Stimulated activated CD8-positive, alpha-beta memory T cell treated with anti-CD3 and anti-CD28 coated beads, Interleukin-7, amount 100 ng/mL, for 4 hours (primary cell): Measurements from ENCODE around the gene PRKCA.
"Not testable (repeated sequence)": the region's sequence is repeated elsewhere in the genome, so short reads cannot be mapped to it uniquely, and the experiment has no call there.

Source experiments
- DNase-seq, 2 donors: peaks; one replicate each; pipeline ENCODE4 v3.0.0-alpha.2; 2020; ENCODE audit warnings: low read depth in 2 of 2

The PRKCA gene

GRCh38 chr17:66487981-66488468 lies 185.6 kb downstream of the PRKCA start:
- no peak for DNase-seq

DNA sequence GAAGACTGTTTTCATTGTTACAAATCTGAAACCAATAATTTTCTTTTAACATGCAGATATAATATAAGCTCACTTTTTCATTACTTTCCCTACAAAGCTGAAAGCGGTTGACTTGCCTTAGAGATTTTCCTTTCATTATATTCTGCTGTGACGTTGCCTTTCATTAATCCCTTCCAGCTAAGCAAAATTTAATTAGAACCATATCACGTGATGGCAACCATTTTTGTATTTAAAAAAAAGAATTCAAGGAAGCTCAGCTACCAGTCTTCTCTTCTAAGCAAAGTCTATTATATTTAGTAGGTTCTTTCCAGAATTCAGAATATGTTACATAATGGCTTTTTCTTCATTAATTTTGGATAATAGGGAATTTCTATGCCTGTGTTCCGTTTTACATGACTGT lies 186.5 kb downstream of the PRKCA start:
- no peak for DNase-seq

DNA sequence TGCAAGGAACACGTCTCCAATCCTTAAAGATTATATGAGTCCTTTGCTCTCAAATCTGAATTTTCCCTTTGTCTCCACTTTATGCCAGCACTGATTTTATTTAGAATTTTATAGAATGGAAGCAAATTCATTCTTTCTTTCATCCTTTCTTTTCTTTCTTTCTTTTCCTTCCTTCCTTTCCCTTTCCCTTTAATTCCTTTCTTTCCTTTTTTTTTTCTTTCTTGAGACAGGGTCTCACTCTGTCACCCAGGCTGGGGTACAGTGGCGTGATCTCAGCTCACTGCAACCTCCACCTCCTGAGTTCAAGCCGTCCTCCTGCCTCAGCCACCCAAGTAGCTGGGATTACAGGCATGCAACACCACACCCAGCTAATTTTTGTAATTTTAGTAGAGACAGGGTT lies 187.2 kb downstream of the PRKCA start:
- DNase-seq, result not testable (repeated sequence)

- DNase-seq, result peak in 1 of 2 donors; percentile 25
Observed at GRCh38 chr17:66491213-66491612, 188.8 kb downstream of the PRKCA start.

DNA sequence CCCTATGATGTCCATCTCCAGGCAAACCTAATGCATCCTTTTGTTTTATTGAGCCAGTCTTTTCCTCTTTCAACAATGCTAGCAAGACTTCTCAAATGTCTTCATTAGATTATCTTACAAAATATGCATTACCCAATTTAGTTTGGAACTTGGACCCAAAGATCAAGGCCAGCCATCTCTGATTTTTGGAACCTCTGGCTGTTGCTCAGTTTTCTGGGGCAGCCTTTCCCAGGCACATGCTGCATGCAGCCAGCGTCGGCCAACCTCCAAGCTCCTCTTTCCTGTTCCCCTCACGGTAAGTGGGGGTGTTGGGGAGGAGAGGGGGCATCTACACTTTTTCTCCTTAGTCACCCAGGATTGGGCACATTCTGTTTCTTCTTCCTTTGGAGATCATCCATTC lies 189.3 kb downstream of the PRKCA start:
- no peak for DNase-seq

DNA sequence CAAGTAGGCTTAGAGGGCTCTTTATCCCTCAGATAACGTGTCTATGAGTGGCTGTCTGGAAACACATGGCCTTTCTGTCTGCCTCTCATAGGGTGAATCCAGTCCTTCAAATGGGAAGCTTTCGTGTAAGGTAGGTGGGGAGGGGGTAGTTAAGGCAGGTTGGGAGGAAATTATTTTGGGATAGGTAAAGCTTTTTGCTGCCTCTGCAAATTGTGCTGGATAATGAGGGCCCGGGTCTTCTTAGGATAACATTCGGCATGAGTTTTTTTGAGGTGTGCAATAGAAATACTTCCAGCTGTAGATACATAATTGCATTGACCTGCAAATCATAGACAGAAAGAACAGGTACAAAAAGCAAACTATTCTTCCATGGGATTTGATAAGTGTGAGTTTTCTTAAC lies 189.7 kb downstream of the PRKCA start:
- no peak for DNase-seq

DNA sequence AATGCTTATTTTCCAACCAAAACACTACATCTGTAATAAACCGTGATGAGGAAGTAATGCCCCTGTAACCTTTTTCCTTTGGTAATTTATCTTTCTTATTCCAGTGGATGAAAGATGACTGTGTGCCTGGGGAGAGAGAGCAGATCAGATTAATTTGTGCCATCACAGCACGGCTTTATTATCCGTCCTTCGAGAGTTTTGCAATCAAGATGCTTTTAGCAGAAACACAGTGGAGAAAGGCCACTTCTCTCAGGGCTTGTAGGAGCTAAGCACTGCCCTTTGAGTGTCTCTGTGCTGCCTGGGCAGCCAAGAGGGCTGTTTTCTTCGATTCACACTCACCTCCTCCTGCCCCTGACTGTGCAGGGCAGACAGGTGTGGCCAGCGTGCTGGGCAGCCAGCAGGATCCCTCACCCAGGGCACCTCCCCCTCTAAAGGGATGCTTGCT lies 190.2 kb downstream of the PRKCA start:
- DNase-seq, result no peak

DNA sequence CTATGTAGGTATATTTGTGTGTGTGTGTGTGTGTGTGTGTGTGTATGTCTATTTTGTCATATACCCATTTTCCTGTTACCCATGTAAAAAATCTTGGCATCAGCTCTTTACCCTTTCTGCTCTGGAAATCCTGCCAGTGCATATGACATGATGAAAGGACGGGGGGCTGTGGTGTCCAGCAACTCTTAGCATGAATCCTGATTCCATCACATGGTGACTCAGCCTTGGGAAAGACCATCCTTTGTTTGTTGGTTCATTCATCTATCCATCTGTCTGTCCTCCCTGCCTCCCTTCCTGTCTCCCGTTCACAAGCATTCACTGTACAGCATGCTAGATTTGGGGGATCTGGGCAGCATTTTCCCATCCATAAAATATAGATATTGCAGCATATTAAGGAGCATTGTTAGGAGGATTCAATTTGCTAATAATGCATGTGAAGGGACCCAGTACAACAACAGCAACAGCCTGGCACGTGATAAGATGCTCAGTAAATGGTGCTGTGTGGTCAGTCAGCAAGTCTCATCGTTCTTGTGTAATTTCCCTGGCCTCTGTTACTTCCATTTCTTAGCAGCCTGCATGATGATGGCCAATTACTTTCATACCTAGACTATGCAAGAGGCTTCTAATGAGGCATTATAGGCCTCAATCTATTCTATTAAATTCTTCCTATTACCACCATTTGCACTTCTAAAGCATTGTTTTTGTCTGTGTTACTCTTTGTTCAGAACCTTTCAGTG lies 191.0 kb downstream of the PRKCA start:
- no peak for DNase-seq

DNA sequence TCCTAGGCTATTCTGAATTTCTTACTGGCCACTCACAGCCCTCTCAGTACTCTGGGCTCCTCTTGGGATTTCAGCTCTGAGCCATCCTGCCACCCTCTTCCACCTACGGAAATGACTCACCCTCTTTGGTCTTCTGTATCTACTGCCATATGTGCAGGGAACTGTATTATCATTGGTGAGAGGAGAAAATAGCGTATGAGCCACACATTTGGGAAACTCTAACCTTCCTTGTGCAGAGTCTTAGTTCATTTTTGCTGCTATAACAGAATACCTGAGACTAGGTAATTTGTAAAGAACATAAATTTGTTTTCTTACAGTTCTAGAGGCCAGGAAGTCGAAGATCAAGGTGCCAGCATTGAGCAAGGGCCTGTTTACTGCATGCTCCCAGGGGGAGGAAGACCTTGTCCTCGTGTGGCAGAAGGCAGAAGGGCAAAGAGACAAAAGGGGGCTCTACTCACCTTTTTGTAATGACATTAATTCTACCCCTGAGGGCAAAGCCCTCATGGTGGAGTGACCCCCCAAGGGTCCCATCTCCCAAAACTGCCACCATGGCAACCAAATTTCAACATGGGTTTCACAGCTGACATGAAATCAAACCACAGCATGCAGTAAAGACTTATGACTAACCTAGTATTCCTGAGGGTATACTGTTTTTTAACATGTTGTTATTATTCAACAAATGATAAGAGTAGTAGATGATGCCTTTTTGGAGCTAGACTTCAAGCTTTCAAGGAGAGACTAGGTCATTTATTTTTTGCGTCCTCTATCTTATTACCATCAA lies 191.8 kb downstream of the PRKCA start:
- no peak for DNase-seq

DNA sequence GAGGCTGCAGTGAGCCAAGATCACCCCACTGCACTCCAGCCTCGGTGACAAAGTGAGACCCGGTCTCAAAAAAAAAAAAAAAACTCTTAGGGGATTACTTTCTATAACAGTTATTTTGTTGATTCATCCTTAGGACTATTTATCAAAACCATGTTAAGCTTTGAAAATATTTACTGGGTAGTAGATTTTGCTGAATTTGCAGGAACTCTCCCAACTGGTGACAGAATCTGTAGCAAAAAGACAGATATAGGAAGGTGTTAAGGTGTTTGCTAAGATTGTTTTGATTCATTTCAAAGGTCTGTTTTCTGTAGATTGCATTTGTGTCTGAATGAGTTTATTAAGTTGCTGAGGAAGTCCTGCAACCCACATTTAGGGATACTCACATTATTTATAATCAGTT lies 192.6 kb downstream of the PRKCA start:
- DNase-seq, result no peak

- no peak for DNase-seq
Observed at GRCh38 chr17:66496306-66496705, 193.9 kb downstream of the PRKCA start.

DNA sequence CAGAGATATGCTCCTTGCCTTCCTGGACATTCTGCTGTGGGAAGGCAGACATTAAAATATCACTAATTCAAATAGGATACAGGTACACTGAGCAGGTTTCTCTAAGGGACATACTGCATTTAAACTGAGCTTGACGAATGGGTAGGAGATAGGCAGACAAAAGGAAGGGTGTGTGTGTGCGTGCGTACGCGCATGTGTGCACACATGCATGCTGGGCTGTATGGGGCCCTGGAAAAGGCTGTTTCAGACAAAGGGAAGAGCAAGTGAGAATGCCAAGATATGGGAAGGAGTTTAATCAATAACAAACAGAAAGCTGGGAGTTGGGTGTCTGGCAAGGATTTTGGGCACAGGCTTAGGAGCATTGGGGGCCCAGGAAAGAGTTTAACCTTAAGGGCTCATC lies 196.2 kb downstream of the PRKCA start:
- DNase-seq, result no peak

DNA sequence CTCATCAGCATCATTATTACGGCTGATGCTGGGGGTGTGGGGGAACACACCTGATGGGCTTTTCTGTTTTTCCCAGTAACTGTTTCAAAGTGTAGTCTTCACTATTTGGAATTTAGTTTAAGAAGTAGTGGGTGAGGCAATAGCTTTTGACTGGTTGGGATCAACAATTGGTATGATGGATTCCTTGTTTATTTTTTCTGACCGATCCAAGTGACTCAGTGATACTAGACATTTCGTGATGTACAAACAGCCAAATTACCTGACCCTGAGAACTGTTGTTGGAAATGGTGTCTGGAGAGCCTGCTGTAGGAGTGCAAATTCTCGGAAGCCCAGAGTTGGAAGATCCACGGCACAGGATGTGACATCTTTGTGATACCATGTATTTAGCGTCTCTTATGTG lies 204.2 kb downstream of the PRKCA start:
- DNase-seq, result no peak

DNA sequence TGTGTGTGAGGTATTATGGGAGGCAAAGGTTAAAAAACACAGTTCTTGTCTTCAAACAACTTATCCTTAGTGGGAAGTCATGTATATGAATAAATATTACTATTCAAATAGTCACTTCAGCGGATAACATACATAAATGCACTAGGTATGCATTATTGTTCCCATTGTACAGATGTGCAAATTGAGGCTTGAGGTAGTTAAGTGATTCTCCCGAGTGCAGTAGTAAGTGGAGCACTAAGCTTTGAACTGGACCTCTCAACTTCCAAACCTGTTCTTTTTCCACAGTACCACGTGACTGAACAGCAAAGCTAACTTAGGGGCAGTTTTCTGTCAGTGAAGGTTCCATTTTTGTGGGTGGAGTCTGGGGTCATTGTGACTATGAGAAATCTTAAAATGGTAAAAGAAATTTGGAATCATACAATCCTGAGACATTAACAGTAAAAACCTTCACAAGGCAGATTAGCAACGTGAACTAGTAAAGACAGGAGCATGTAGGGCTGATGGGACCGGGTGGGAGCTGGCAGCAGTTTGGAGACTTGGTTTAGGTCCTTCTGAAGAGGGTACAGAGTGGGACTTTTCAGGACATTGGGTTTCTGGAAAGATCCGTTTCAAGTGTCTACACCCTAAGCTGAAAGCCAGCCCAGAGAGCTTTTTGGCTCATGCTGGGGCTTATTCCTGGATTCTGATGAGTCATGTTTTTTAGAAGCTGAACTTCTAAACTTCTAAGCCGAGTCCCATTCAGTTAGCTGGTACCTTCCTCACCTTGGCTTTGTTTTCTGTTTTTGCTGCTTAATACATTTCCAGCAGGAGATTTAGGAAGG lies 204.9 kb downstream of the PRKCA start:
- no peak for DNase-seq

GRCh38 chr17:66507982-66508760 lies 205.8 kb downstream of the PRKCA start:
- no peak for DNase-seq

- peak; percentile 28 to 41 for DNase-seq
Observed at GRCh38 chr17:66508896-66509844, 206.8 kb downstream of the PRKCA start.

DNA sequence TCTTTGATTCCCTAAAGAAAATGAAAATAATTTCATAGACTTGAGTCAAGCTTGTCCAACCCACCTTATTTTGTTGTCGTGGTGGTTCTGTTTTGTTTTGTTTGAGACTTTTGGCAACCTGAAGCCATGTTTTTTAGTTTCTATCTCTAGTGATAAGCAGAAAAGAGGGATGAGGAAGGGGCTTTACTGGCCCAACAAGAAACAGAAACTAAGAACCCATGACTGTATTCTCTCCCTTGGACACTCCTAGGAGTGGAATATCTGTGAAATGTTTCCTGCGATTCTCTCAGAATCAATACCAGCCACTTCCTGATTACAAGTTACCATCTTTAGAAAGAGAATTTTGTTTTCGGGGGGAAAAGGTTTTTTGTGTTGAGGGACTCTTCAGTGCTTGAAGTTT lies 207.5 kb downstream of the PRKCA start:
- no peak for DNase-seq

DNA sequence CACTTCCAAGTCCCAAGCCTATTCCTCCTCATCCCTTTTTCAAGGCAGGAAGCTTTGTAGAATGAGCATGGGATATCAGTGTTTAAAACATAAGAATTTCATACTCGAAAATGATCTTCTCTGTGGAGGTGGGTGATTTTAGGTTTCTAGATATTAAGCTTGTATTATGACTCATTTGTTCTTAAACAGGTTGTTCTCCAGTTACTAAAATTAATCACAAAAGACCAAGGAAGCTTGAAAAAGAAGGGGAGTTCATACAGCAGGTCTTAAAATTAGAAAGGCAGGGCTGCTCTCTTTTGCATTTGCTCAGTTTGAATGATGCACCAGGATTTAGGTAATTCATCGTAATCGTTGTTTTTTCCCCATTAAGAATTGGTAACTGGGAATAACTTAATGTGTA lies 208.7 kb downstream of the PRKCA start:
- no peak for DNase-seq

DNA sequence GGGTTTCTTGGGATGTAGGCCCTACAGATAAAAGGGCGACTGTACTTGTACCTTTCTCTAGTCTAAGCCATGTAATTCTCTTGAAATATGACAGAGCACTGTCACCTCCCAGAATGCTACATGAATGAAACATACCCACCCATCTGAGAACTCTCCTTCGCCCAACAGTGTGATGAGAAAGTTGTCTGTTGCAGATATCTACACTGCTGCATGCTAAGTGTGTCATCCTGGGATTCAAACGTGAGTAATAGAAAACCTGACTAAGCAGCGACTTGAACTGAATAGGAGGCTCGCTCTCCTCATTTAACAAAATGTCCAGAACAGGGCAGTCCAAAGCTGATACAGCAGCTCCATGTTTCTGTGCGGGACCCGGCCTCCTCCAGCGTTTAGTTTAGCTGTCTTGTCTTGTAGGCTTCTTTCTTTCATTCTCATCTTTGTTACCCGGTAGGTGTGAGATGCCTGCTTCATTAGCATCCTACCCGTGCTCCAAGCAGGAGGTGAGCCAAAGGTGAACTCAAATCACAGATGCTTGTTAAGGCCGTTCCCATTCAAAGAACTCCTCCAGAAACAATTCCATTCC lies 211.9 kb downstream of the PRKCA start:
- no peak for DNase-seq

DNA sequence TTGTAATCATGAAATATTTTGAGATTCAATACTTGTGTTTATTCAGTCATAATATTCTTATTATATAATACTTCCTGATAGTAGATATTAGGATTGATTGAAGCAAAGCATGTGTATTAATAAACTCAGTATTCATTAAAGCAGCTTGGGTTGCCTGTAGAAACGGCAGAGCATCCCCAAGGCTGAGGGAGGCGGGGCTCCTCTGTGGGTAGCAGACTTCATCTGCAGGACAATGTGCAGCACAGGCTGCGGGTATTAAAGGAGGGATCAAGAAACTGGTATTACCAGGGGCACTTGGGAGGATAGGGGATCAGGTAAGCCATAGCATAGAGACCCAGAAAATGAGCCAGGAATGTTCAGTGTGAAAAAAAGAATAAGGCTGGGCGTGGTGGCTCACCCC lies 213.6 kb downstream of the PRKCA start:
- no peak for DNase-seq
